GM12891 (cell line): ENCODE results near the gene CTBP2.

ENCODE experiments used
- POLR2A ChIP-seq: IDR thresholded peaks from 2 replicates; pipeline ENCODE4 v1.6.1; 2011; ENCODE audit warnings: low read depth, low read length, control low read depth
- POLR2AphosphoS5 ChIP-seq: IDR thresholded peaks from 2 replicates; pipeline ENCODE4 v1.6.1; 2011; ENCODE audit warnings: low read depth, low read length, control low read depth
- TAF1 ChIP-seq: IDR thresholded peaks from 2 replicates; pipeline ENCODE4 v1.6.1; 2011; ENCODE audit warnings: low read depth, low read length, control low read depth

- no peak for TF ChIP-seq POLR2AphosphoS5
- TF ChIP-seq TAF1, result no peak
- TF ChIP-seq POLR2A, result no peak
These were observed 163.5 kb downstream of the CTBP2 start for GRCh38 chr10:124996854-124997215.
